Testis (tissue), 3 donors: Measurements from ENCODE around the gene DKK3. TPM values are rescaled to one million over a fixed set of nuclear protein-coding genes. Genes with fewer than 3 reads are reported as not detected.
"Not testable (repeated sequence)": the region's sequence is repeated elsewhere in the genome, so short reads cannot be mapped to it uniquely, and the experiment has no call there.

ENCODE experiments used
- DNase-seq: peaks from one replicate; pipeline ENCODE4 v3.0.0-alpha.2; 2019
- H3K27ac ChIP-seq, 2 donors: fragments of 200-600 bp; sonication (generic); one replicate each; pipeline ENCODE4 v1.5.1; 2019
- H3K27me3 ChIP-seq: fragments of 200-600 bp; sonication (generic); one replicate; pipeline ENCODE4 v1.5.1; 2019
- H3K36me3 ChIP-seq: fragments of 200-600 bp; sonication (generic); one replicate; pipeline ENCODE4 v1.5.1; 2017; ENCODE audit warnings: low read depth; ENCODE audit errors: missing control alignments
- H3K4me1 ChIP-seq: fragments of 200-600 bp; sonication (generic); one replicate; pipeline ENCODE4 v1.5.1; 2019
- H3K4me3 ChIP-seq, 2 donors: fragments of 200-600 bp; sonication (generic); one replicate each; pipeline ENCODE4 v1.5.1; 2017 to 2019
- H3K9me3 ChIP-seq: fragments of 200-600 bp; sonication (generic); one replicate; pipeline ENCODE4 v1.5.1; 2017
- POLR2A ChIP-seq: fragments of 450-650 bp; IDR thresholded peaks from one replicate; pipeline ENCODE4 v1.6.1; 2017; ENCODE audit warnings: antibody characterized with exemption, mild to moderate bottlenecking, moderate library complexity
- WGBS, 2 donors: methylation state at CpG; one replicate each; pipeline ENCODE4 v1.1.5; 2018; 5-methylcytosine and 5-hydroxymethylcytosine counted together
- intact Hi-C: fragments of 100-400 bp; cut with DNase I; formaldehyde crosslinking; loops from one replicate; pipeline ENCODE4 v1.15.1; 2023; ENCODE audit warnings: low total_unique reads
- polyA plus RNA-seq: library from polyadenylated mRNA; stranded (reverse); fragments of 350-450 nt; fragmentation: Illumina TruSeq; extraction: RNeasy Lipid Tissue Mini Kit (QIAGEN cat#74804); gene quantifications from one replicate; pipeline ENCODE4 v1.2.3, GENCODE V29; 2014; ENCODE audit warnings: low read depth, low replicate concordance; ENCODE audit not compliant: insufficient read depth
- total RNA-seq, 2 donors: library from RNA; depleted of rRNA; stranded (reverse); fragments of >200 nt; gene quantifications; one replicate each; pipeline ENCODE4 v1.2.3, GENCODE V29; 2016
- TF ChIP-seq, protein P1 (sequence below), 3 experiments: fragments of 450-650 bp in 2 of 3; fragments of 200-600 bp in 1 of 3; sonication (generic) in 1 of 3; IDR thresholded peaks; one replicate each; pipeline ENCODE4 v1.5.1; 2016 to 2019; ENCODE audit warnings: antibody characterized with exemption in 3 of 3, mild to moderate bottlenecking in 2 of 3, moderate library complexity in 1 of 3

DKK3 gene
- total and polyA plus RNA-seq, 3 donors from 2014 or later = 185 to 392 (median 236) TPM

DNA sequence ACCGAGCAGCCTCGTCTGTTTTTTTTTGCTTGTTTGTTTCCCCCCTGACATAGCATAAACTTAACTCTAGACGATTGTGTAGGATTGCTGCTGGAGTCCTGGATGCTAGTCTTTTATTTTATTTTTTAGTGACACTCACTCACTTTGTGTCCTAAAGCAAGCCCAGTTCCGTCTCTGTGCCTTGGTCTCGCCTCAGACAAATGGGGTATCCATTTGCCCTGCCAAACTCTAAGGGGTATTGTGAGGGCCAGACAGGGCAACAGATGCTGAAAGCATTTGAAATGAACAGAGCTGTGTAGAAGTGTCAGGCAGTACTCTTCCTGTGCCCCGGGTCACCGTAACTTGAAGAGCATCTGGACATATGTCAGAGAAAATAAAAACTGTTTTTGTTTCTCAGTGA is 34.8 kb upstream of the DKK3 start:
- H3K27me3 ChIP-seq = no peaks in the 10 kb centered on the region
- no peak overlapping the region for H3K4me3 ChIP-seq
- H3K9me3 ChIP-seq = no peaks in the 10 kb centered on the region
- TF ChIP-seq, protein P1, sequence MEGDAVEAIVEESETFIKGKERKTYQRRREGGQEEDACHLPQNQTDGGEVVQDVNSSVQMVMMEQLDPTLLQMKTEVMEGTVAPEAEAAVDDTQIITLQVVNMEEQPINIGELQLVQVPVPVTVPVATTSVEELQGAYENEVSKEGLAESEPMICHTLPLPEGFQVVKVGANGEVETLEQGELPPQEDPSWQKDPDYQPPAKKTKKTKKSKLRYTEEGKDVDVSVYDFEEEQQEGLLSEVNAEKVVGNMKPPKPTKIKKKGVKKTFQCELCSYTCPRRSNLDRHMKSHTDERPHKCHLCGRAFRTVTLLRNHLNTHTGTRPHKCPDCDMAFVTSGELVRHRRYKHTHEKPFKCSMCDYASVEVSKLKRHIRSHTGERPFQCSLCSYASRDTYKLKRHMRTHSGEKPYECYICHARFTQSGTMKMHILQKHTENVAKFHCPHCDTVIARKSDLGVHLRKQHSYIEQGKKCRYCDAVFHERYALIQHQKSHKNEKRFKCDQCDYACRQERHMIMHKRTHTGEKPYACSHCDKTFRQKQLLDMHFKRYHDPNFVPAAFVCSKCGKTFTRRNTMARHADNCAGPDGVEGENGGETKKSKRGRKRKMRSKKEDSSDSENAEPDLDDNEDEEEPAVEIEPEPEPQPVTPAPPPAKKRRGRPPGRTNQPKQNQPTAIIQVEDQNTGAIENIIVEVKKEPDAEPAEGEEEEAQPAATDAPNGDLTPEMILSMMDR (IDR thresholded peaks at IDR 0.05) = no peak
- TF ChIP-seq POLR2A = no peak
- no peak overlapping the region for H3K27ac ChIP-seq
- DNase-seq = no peak
- peaks cover 8% of the 10 kb centered on the region for H3K4me1 ChIP-seq
- H3K36me3 ChIP-seq = no peaks in the 10 kb centered on the region
- 93 to 94% methylated on average over 7 of the region's 7 CpGs for WGBS, 2 donors
- intact Hi-C loops = loop anchor here (10.0 kb wide), 2 partner anchors 108 to 238 kb away; no protein-coding TSS in a partner anchor

DNA sequence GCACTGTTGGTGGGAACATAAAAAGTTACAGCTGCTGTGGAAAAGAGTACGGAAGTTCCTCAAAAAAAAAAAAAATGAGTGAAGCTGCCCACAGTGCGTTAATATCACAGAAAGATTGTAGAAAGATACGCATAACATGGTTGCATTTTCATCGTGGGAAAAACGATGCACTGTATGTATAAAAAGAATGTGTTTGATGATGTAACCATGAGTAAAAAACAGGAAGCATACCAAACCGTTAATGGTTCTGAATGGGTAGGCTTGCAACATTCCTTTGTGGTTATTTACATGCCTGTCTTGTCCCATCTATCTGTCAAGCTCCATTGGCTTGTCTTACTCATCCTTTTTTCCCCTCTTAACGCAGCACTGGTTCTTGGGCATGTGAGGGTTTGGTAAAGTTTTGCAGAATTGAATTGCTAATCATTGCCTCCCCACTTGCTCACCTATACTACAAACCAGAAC is 33.8 kb upstream of the DKK3 start:
- 80 to 82% methylated on average over 7 of the region's 7 CpGs for WGBS, 2 donors
- peaks cover 4% of the 10 kb centered on the region for H3K4me1 ChIP-seq
- TF ChIP-seq, protein P1 (IDR thresholded peaks at IDR 0.05) = no peak
- no peak for TF ChIP-seq POLR2A
- intact Hi-C loops = loop anchor here (10.0 kb wide), 2 partner anchors 107 to 237 kb away; no protein-coding TSS in a partner anchor
- H3K36me3 ChIP-seq = no peaks in the 10 kb centered on the region
- no peaks in the 10 kb centered on the region for H3K27me3 ChIP-seq
- no peak overlapping the region for H3K27ac ChIP-seq
- H3K9me3 ChIP-seq = no peaks in the 10 kb centered on the region
- DNase-seq = no peak
- no peak overlapping the region for H3K4me3 ChIP-seq

DNA sequence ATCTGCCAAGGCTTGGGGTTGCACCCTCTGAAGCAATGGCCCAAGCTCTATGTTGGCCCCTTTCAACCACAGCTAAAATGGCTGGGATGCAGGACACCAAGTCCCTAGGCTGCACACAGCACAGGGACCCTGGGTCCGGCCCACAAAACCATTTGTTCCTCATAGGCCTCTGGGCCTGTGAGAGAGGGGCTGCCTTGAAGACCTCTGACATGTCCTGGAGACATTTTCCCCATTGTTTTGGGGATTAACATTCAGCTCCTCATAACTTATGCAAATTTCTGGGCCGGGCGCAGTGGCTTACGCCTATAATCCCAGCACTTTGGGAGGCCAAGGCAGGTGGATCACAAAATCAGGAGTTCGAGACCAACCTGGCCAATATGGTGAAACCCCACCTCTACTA is 32.3 kb upstream of the DKK3 start:
- not testable (repeated sequence) for H3K27me3 ChIP-seq, H3K4me1 ChIP-seq, H3K9me3 ChIP-seq, H3K36me3 ChIP-seq, H3K27ac ChIP-seq, H3K4me3 ChIP-seq, DNase-seq
- intact Hi-C loops = loop anchor here (10.0 kb wide), 2 partner anchors 106 to 236 kb away; no protein-coding TSS in a partner anchor
- 94 to 99% methylated on average over 4 to 5 of the region's 5 CpGs for WGBS, 2 donors

DNA sequence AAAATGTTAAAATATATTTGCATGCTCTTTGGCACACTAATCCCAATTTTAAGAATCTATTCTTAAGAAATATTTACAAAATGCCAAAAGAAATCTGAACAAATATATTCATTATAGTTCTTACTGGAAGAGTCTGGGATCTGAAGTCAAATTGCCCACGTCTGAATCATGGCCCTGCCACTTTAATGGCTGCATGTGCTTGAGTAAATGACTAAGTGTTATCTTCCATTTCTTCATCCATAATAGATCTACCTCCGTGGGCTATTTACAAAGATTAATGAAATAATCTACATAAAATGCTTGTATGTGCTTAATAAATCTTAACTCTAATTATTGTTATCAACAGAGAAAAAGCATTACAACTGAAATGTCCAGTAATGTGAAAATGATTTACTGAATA is 24.5 kb upstream of the DKK3 start:
- Histone ChIP-seq H3K27ac (no peak overlapping the region), H3K27me3 (no peaks in the 10 kb centered on the region), H3K36me3 (no peaks in the 10 kb centered on the region), H3K9me3 (no peaks in the 10 kb centered on the region), H3K4me3 (no peak overlapping the region), H3K4me1 (peaks cover 22% of the 10 kb centered on the region)
- TF ChIP-seq POLR2A = no peak
- TF ChIP-seq, protein P1 (IDR thresholded peaks at IDR 0.05) = no peak
- intact Hi-C loops = no loop called here
- no peak for DNase-seq
- WGBS, 2 donors = 82 to 85% methylated on average over 2 of the region's 2 CpGs

DNA sequence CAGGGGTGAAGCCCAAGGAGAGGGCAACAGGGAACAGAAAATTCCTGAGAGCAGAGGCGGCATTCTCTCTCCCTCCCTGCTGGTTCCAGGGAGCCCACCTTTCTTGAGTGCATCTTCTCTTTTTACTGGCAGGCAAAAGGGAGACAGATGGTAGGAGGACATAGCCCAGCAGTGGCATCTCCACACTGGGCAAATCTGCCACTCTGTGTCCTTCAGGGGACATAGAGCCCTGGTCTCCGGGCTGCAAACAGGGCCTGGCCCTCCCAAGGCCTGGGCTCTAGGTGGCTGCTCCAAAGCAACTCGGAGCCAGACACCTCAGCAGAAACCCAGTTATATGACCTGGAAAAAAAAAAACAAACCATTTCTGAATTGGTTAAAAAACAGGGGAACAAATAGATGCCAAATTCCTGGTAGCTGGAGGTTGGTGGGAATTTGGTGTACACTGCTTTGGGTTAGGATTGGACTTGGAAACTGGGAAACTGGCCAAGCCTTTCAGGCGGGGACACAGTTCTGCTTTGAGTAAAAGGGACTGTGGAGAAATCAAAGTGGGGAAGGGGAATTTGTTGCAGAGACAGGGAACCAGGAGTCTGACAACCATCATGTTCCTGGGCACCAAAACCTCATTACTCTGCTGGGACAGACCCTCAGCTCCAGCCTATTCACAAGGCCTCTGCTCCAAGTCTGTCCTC is 23.6 kb upstream of the DKK3 start:
- Histone ChIP-seq H3K9me3 (no peaks in the 10 kb centered on the region), H3K4me1 (peaks cover 24% of the 10 kb centered on the region), H3K4me3 (no peak overlapping the region), H3K27me3 (no peaks in the 10 kb centered on the region), H3K27ac (no peak overlapping the region), H3K36me3 (no peaks in the 10 kb centered on the region)
- intact Hi-C loops = no loop called here
- TF ChIP-seq POLR2A = no peak
- TF ChIP-seq, protein P1 (IDR thresholded peaks at IDR 0.05) = no peak
- no peak for DNase-seq
- 74 to 81% methylated on average over 4 of the region's 4 CpGs for WGBS, 2 donors
